Measurements from ENCODE around the gene HPCAL1. TPM values are rescaled to one million over a fixed set of nuclear protein-coding genes. Genes with fewer than 3 reads are reported as not detected.

Gene HPCAL1
- polyA plus RNA-seq, 1 donor from 2014 or later = 63.4 TPM

GRCh38 chr2:10466801-10467200, 164.1 kb downstream of the HPCAL1 start:
- no peaks in the 10 kb centered on the region for H3K9me3 ChIP-seq (ENCODE audit: low read length)
- H2AFZ ChIP-seq (ENCODE audit: low read depth, low read length) = no peak overlapping the region
- H3K9me2 ChIP-seq (ENCODE audit: insufficient read depth, low read length) = no peaks in the 10 kb centered on the region
- H4K20me1 ChIP-seq (ENCODE audit: insufficient read depth) = no peaks in the 10 kb centered on the region
- H3K9ac ChIP-seq (ENCODE audit: low read length) = no peak overlapping the region
- no peaks in the 10 kb centered on the region for H3F3A ChIP-seq (ENCODE audit: insufficient read depth, low read length, poor library complexity, severe bottlenecking)
- no peaks in the 10 kb centered on the region for H3K36me3 ChIP-seq (ENCODE audit: insufficient read depth, low read length)
- TF ChIP-seq EZH2 (IDR thresholded peaks at IDR 0.05; ENCODE audit: borderline replicate concordance, insufficient read depth, low read length, poor library complexity, severe bottlenecking) = no peak
- H3K27ac ChIP-seq (ENCODE audit: low read length) = no peak overlapping the region
- H3K79me2 ChIP-seq (replicated peaks; ENCODE audit: insufficient read depth, low read length) = no peaks in the 10 kb centered on the region
- no peak overlapping the region for H3K4me2 ChIP-seq (ENCODE audit: low read length)
- no peak overlapping the region for H3K4me3 ChIP-seq (ENCODE audit: low read length)
- H3K27me3 ChIP-seq (ENCODE audit: insufficient read depth, low read depth, low read length) = no peaks in the 10 kb centered on the region

GRCh38 chr2:10467401-10467800, 164.7 kb downstream of the HPCAL1 start:
- no peaks in the 10 kb centered on the region for H3K9me3 ChIP-seq (ENCODE audit: low read length)
- no peak overlapping the region for H3K4me2 ChIP-seq (ENCODE audit: low read length)
- no peak overlapping the region for H3K27ac ChIP-seq (ENCODE audit: low read length)
- no peak overlapping the region for H2AFZ ChIP-seq (ENCODE audit: low read depth, low read length)
- no peak overlapping the region for H3K9ac ChIP-seq (ENCODE audit: low read length)
- H3K27me3 ChIP-seq (ENCODE audit: insufficient read depth, low read depth, low read length) = no peaks in the 10 kb centered on the region
- TF ChIP-seq RAD21 (conservative IDR thresholded peaks at IDR 0.05) = no peak
- TF ChIP-seq REST (IDR thresholded peaks at IDR 0.05; ENCODE audit: borderline replicate concordance) = no peak
- TF ChIP-seq POLR2AphosphoS5 (IDR thresholded peaks at IDR 0.05) = no peak
- no peaks in the 10 kb centered on the region for H3F3A ChIP-seq (ENCODE audit: insufficient read depth, low read length, poor library complexity, severe bottlenecking)
- H4K20me1 ChIP-seq (ENCODE audit: insufficient read depth) = no peaks in the 10 kb centered on the region
- H3K79me2 ChIP-seq (replicated peaks; ENCODE audit: insufficient read depth, low read length) = no peaks in the 10 kb centered on the region
- no peak overlapping the region for H3K4me3 ChIP-seq (ENCODE audit: low read length)
- H3K36me3 ChIP-seq (ENCODE audit: insufficient read depth, low read length) = no peaks in the 10 kb centered on the region
- no peaks in the 10 kb centered on the region for H3K9me2 ChIP-seq (ENCODE audit: insufficient read depth, low read length)

GRCh38 chr2:10469301-10469700, 166.6 kb downstream of the HPCAL1 start:
- H3K4me3 ChIP-seq (ENCODE audit: low read length) = no peak overlapping the region

More at GRCh38 chr2:10469301-10469700, 166.6 kb downstream of the HPCAL1 start:
- no peaks in the 10 kb centered on the region for H3K9me3 ChIP-seq (ENCODE audit: low read length)
- H3K36me3 ChIP-seq (ENCODE audit: insufficient read depth, low read length) = no peaks in the 10 kb centered on the region
- H3K4me2 ChIP-seq (ENCODE audit: low read length) = no peak overlapping the region
- H3K9ac ChIP-seq (ENCODE audit: low read length) = no peak overlapping the region
- H3K27ac ChIP-seq (ENCODE audit: low read length) = no peak overlapping the region
- no peaks in the 10 kb centered on the region for H3K79me2 ChIP-seq (replicated peaks; ENCODE audit: insufficient read depth, low read length)
- TF ChIP-seq EZH2 (IDR thresholded peaks at IDR 0.05; ENCODE audit: borderline replicate concordance, insufficient read depth, low read length, poor library complexity, severe bottlenecking) (no peak), SMC3 (conservative IDR thresholded peaks at IDR 0.05; ENCODE audit: poor library complexity) (no peak), MXI1 (conservative IDR thresholded peaks at IDR 0.05; ENCODE audit: poor library complexity, severe bottlenecking) (no peak), POLR2AphosphoS5 (IDR thresholded peaks at IDR 0.05) (no peak), RAD21 (conservative IDR thresholded peaks at IDR 0.05) (no peak), TAF1 (IDR thresholded peaks at IDR 0.05; ENCODE audit: low read depth) (no peak), EP300 (conservative IDR thresholded peaks at IDR 0.05; ENCODE audit: poor library complexity, severe bottlenecking) (no peak), CTCF (IDR thresholded peaks at IDR 0.05; ENCODE audit: poor library complexity, severe bottlenecking) (no peak), REST (IDR thresholded peaks at IDR 0.05; ENCODE audit: borderline replicate concordance) (no peak)
- H2AFZ ChIP-seq (ENCODE audit: low read depth, low read length) = no peak overlapping the region
- no peaks in the 10 kb centered on the region for H3K9me2 ChIP-seq (ENCODE audit: insufficient read depth, low read length)
- no peaks in the 10 kb centered on the region for H3K27me3 ChIP-seq (ENCODE audit: insufficient read depth, low read depth, low read length)
- H3F3A ChIP-seq (ENCODE audit: insufficient read depth, low read length, poor library complexity, severe bottlenecking) = no peaks in the 10 kb centered on the region
- H4K20me1 ChIP-seq (ENCODE audit: insufficient read depth) = no peaks in the 10 kb centered on the region
